CD14-positive monocyte (primary cell): ENCODE results near the gene DNAJA3. TPM values are rescaled to one million over a fixed set of nuclear protein-coding genes. Genes with fewer than 3 reads are reported as not detected.

Experiments used
- DNase-seq, 3 donors: peaks; one replicate each; pipeline ENCODE4 v3.0.0-alpha.2; 2011 to 2022
- H2AFZ ChIP-seq: 2 replicates; pipeline ENCODE4 v1.6.0; 2012; ENCODE audit warnings: mild to moderate bottlenecking, low read depth, low read length, inconsistent platforms; ENCODE audit not compliant: insufficient read depth, poor library complexity, severe bottlenecking
- H3K27ac ChIP-seq, 2 donors: 1 replicate in 1 of 2; 2 replicates in 1 of 2; pipeline ENCODE4 v1.5.1; 2012 to 2013; ENCODE audit warnings: low read length in 2 of 2, control low read depth in 1 of 2, inconsistent platforms in 1 of 2, low read depth in 1 of 2, mild to moderate bottlenecking in 1 of 2
- H3K27me3 ChIP-seq, 2 donors: one replicate each; pipeline versions ENCODE4 v1.6.0 to v1.6.1; 2011 to 2013; ENCODE audit warnings: low read length in 2 of 2; ENCODE audit not compliant: control insufficient read depth in 2 of 2, insufficient read depth in 2 of 2
- H3K36me3 ChIP-seq, 2 donors: replicated peaks in 1 of 2; 1 replicate in 1 of 2; 2 replicates in 1 of 2; pipeline versions ENCODE4 v1.5.1 to v1.6.1; 2012 to 2013; ENCODE audit warnings: low read length in 2 of 2, control low read depth in 1 of 2, inconsistent platforms in 1 of 2, mild to moderate bottlenecking in 1 of 2; ENCODE audit not compliant: insufficient read depth in 2 of 2, control insufficient read depth in 1 of 2
- H3K4me1 ChIP-seq, 2 donors: 1 replicate in 1 of 2; 2 replicates in 1 of 2; pipeline versions ENCODE4 v1.5.1 to v1.6.1; 2012 to 2013; ENCODE audit warnings: low read length in 2 of 2, control low read depth in 1 of 2, inconsistent platforms in 1 of 2, mild to moderate bottlenecking in 1 of 2, moderate library complexity in 1 of 2; ENCODE audit not compliant: insufficient read depth in 2 of 2, control insufficient read depth in 1 of 2
- H3K4me2 ChIP-seq: replicated peaks from 2 replicates; pipeline ENCODE3; 2012; ENCODE audit warnings: low read length, moderate library complexity, mild to moderate bottlenecking; ENCODE audit not compliant: poor library complexity, severe bottlenecking; ENCODE audit errors: extremely low read depth
- H3K4me3 ChIP-seq, 3 experiments: fragments of 200-600 bp in 1 of 3; sonication (generic) in 1 of 3; replicated peaks in 1 of 3; 1 replicate in 2 of 3; 2 replicates in 1 of 3; pipeline ENCODE4 v1.5.1; 2011 to 2013; ENCODE audit warnings: low read length in 3 of 3, mild to moderate bottlenecking in 3 of 3, control low read depth in 2 of 3, low read depth in 2 of 3, inconsistent platforms in 1 of 3, moderate library complexity in 1 of 3
- H3K79me2 ChIP-seq: 2 replicates; pipeline ENCODE4 v1.6.0; 2012; ENCODE audit warnings: mild to moderate bottlenecking, control low read depth, inconsistent platforms, low read length, moderate library complexity; ENCODE audit not compliant: insufficient read depth
- H3K9ac ChIP-seq: 2 replicates; pipeline ENCODE4 v1.6.0; 2017; ENCODE audit warnings: low read length, mild to moderate bottlenecking; ENCODE audit not compliant: insufficient read depth, poor library complexity, severe bottlenecking
- H3K9me3 ChIP-seq, 2 donors: replicated peaks in 1 of 2; 1 replicate in 1 of 2; 2 replicates in 1 of 2; pipeline versions ENCODE4 v1.5.1 to v1.6.1; 2012 to 2013; ENCODE audit warnings: low read length in 2 of 2, control low read depth in 1 of 2; ENCODE audit not compliant: control insufficient read depth in 1 of 2, insufficient read depth in 1 of 2
- H4K20me1 ChIP-seq: 2 replicates; pipeline ENCODE4 v1.6.0; 2012; ENCODE audit warnings: mild to moderate bottlenecking, low read length, control low read depth, moderate library complexity; ENCODE audit not compliant: insufficient read depth
- H3K27ac Mint-ChIP-seq, 7 donors: one replicate each; pipeline ENCODE4 v1.8.0; 2020; ENCODE audit warnings: mild to moderate bottlenecking in 7 of 7, mixed read lengths in 7 of 7, moderate library complexity in 6 of 7, inconsistent platforms in 2 of 7
- H3K27me3 Mint-ChIP-seq, 3 donors: one replicate each; pipeline ENCODE4 v1.8.0; 2021 to 2022; ENCODE audit warnings: low read depth in 3 of 3, mild to moderate bottlenecking in 3 of 3, mixed read lengths in 3 of 3, moderate library complexity in 3 of 3, inconsistent platforms in 1 of 3
- H3K36me3 Mint-ChIP-seq, 2 donors: one replicate each; pipeline ENCODE4 v1.8.0; 2020; ENCODE audit warnings: mixed read lengths in 2 of 2, inconsistent platforms in 1 of 2, mild to moderate bottlenecking in 1 of 2
- H3K4me1 Mint-ChIP-seq: one replicate; pipeline ENCODE4 v1.8.0; 2020; ENCODE audit warnings: mild to moderate bottlenecking, mixed read lengths
- H3K4me3 Mint-ChIP-seq, 2 donors: one replicate each; pipeline ENCODE4 v1.8.0; 2020; ENCODE audit warnings: mild to moderate bottlenecking in 2 of 2, mixed read lengths in 2 of 2, moderate library complexity in 1 of 2
- H3K9me3 Mint-ChIP-seq, 7 donors: one replicate each; pipeline ENCODE4 v1.8.0; 2020 to 2022; ENCODE audit warnings: mixed read lengths in 7 of 7, mild to moderate bottlenecking in 6 of 7, moderate library complexity in 6 of 7, inconsistent platforms in 2 of 7
- CTCF ChIP-seq: fragments of 200-600 bp; IDR thresholded peaks from one replicate; pipeline ENCODE4 v1.8.0; 2022; ENCODE audit warnings: antibody characterized with exemption, mild to moderate bottlenecking
- WGBS: methylation state at CpG from one replicate; pipeline ENCODE4 v1.1.5; 2013; ENCODE audit warnings: missing lambda C conversion rate; ENCODE audit not compliant: insufficient coverage; 5-methylcytosine and 5-hydroxymethylcytosine counted together
- intact Hi-C, 2 donors: fragments of 100-400 bp; cut with micrococcal nuclease; formaldehyde crosslinking; loops; one replicate each; pipeline versions ENCODE4 v1.15.0 to v1.15.1; 2023
- polyA plus RNA-seq, 3 donors: library from polyadenylated mRNA; depleted of rRNA in 1 of 3; unstranded in 2 of 3; stranded (reverse) in 1 of 3; fragments of 300-500 nt in 2 of 3; fragments of >200 nt in 1 of 3; fragmentation: Illumina TruSeq in 2 of 3; gene quantifications; 1 replicate in 2 of 3; 2 replicates in 1 of 3; pipeline ENCODE4 v1.2.3, GENCODE V29; 2012 to 2021

The DNAJA3 gene
- polyA plus RNA-seq, 3 donors = 17.1 to 27.9 (median 19.5) TPM

GRCh38 chr16:4491898-4492297 is 66.2 kb downstream of the DNAJA3 start:
- no peaks in the 10 kb centered on the region for H3K4me1 ChIP-seq
- H3K27ac ChIP-seq = no peak overlapping the region
- H3K4me2 ChIP-seq = no peak overlapping the region
- DNase-seq = no peak
- H3K27ac Mint-ChIP-seq = peak overlapping the region in 2 of 7 donors; percentile 19 to 42
- H3K27me3 Mint-ChIP-seq = no peaks in the 10 kb centered on the region
- no peaks in the 10 kb centered on the region for H3K9me3 ChIP-seq
- H3K79me2 ChIP-seq = peaks cover 19% of the 10 kb centered on the region
- peaks cover 27% of the 10 kb centered on the region for H4K20me1 ChIP-seq
- H3K4me3 Mint-ChIP-seq = no peak overlapping the region
- intact Hi-C loops = no loop called here
- H3K9me3 Mint-ChIP-seq = no peaks in the 10 kb centered on the region
- H3K4me1 Mint-ChIP-seq = peaks cover 2% of the 10 kb centered on the region
- H3K36me3 ChIP-seq = peaks cover 19 to 50% of the 10 kb centered on the region in 2 donors
- no peaks in the 10 kb centered on the region for H3K27me3 ChIP-seq
- H3K9ac ChIP-seq = no peak overlapping the region
- H3K4me3 ChIP-seq = no peak overlapping the region
- H3K36me3 Mint-ChIP-seq = peaks cover 30 to 46% of the 10 kb centered on the region in 2 donors
- no peak for TF ChIP-seq CTCF
- WGBS = no CpG with 5 or more reads among the region's 4 CpGs
- no peak overlapping the region for H2AFZ ChIP-seq

DNA sequence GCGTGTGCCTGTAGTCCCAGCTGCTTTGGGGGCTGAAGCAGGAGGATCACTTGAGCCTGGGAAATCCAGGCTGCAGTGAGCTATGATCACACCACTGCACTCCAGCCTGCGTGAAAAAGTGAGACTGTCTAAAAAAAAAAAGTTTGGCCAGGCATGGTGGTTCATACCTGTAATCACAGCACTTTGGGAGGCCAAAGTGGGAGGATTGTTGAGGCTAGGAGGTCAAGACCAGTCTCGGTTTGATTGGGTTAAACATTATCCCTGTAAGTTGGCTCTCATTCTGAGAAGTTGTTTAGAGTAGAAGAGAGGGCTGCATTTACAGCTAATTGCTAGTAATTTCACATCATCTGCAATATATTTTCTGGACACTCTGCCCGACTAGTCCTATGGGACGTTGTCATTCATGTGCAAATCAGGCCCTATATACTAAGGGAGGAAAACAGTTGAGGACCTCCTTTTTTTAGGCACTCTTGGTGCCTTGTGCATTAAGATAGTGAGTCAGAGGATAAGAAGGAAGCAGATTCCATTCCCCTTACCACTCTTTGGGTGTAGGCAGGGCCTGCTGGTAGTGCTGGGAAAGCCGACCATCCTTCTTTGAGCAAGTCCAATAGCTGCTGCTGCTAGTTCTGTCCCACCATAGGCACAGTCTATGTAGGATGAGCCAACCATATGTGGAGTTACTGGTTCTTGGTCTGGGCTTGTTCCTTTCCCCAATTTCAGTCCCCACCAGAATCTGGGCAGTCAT is 69.2 kb downstream of the DNAJA3 start:
- Mint-ChIP-seq H3K27ac (peak overlapping the region in 2 of 7 donors; percentile 31 to 52), H3K9me3 (no peaks in the 10 kb centered on the region), H3K4me1 (no peaks in the 10 kb centered on the region), H3K36me3 (peaks cover 40 to 44% of the 10 kb centered on the region in 2 donors), H3K27me3 (no peaks in the 10 kb centered on the region), H3K4me3 (no peak overlapping the region)
- no peak for TF ChIP-seq CTCF
- no peak overlapping the region for H3K27ac ChIP-seq
- 92% methylated on average over 2 of the region's 6 CpGs for WGBS
- no peak for DNase-seq
- no peak overlapping the region for H3K9ac ChIP-seq
- H2AFZ ChIP-seq = no peak overlapping the region
- peaks cover 31% of the 10 kb centered on the region for H3K79me2 ChIP-seq
- peaks cover 16 to 52% of the 10 kb centered on the region in 2 donors for H3K36me3 ChIP-seq
- intact Hi-C loops = no loop called here
- H3K27me3 ChIP-seq = no peaks in the 10 kb centered on the region
- no peak overlapping the region for H3K4me3 ChIP-seq
- no peaks in the 10 kb centered on the region for H3K9me3 ChIP-seq
- H3K4me2 ChIP-seq = no peak overlapping the region
- H3K4me1 ChIP-seq = no peaks in the 10 kb centered on the region
- H4K20me1 ChIP-seq = peaks cover 27% of the 10 kb centered on the region
